ENCODE data around the gene CPSF4.

DNA sequence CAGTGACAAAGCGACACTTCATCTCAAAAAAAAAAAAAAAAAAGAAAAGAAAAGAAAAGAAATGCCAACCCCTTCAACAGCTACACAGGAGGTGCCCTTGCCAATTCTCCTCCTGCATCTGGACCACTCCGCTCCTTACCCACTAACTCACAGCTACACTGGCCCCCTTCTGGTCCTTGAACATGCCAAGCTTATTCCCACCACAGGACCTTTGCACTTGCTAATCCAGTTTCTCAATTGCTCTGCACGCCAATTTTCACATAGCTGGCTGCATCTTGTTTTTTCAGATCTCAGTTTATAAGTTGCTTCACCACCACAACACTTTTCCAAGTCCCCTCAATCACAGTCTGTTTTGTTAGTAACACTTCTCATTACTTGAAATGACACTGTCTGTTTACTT is 35.9 kb upstream of the CPSF4 start:
- TF ChIP-seq ZNF157 (tag by site-specific recombination; IDR thresholded peaks at IDR 0.05) (no peak), ZNF239 (tag by site-specific recombination; IDR thresholded peaks at IDR 0.05) (no peak)
